GM12878 (cell line): ENCODE measurements around the gene GXYLT1. TPM values are rescaled to one million over a fixed set of nuclear protein-coding genes. Genes with fewer than 3 reads are reported as not detected.

Experiments used
- ATAC-seq: fragments of 200-7000 bp; cut with Tn5 transposase; 3 replicates; pipeline ENCODE4 v1.9.1; 2020; ENCODE audit warnings: mild to moderate bottlenecking, moderate library complexity
- BruUV-seq: library from RNA; stranded (reverse); fragments of 400-500 nt; replicated peaks from 2 replicates; lab custom pipeline; 2021; lab: Mats Ljungman, UMichigan
- CTCF ChIA-PET: fragments of 300-600 bp; sonication (Branson Sonifier 250); formaldehyde crosslinking; extraction: SDS; loops from one replicate; lab custom pipeline; 2021; ENCODE audit warnings: inconsistent platforms; lab: Yijun Ruan, JAX
- POLR2A ChIA-PET: fragments of 350-600 bp; formaldehyde crosslinking; extraction: SDS; loops from one replicate; lab custom pipeline; 2021; ENCODE audit warnings: inconsistent platforms; lab: Charles Lee
- RAD21 ChIA-PET: fragments of 300-600 bp; sonication (Branson Sonifier 250); formaldehyde crosslinking; loops from one replicate; lab custom pipeline; 2023; ENCODE audit warnings: antibody characterized with exemption; ENCODE audit not compliant: unreplicated experiment; lab: Charles Lee
- SMC1A ChIA-PET: fragments of 300-600 bp; sonication (Branson Sonifier 250); formaldehyde crosslinking; loops from one replicate; lab custom pipeline; 2023; ENCODE audit not compliant: unreplicated experiment, uncharacterized antibody; lab: Charles Lee
- DNase-seq: peaks from one replicate; pipeline ENCODE4 v3.0.0-alpha.2; 2011; ENCODE audit warnings: low read depth, low spot score
- FAIRE-seq: peaks from 3 replicates; lab custom pipeline; 2011; peaks lifted over from hg19 to GRCh38; lab: Jason Lieb, UNC
- H2AFZ ChIP-seq: 2 replicates; pipeline ENCODE4 v1.6.0; 2011; ENCODE audit warnings: low read depth, low read length, control low read depth; ENCODE audit not compliant: control insufficient read depth
- H3K27ac ChIP-seq: 2 replicates; pipeline ENCODE4 v1.5.1; 2011; ENCODE audit warnings: control low read depth; ENCODE audit not compliant: control insufficient read depth, insufficient read depth
- H3K27me3 ChIP-seq, 2 experiments: replicated peaks in 1 of 2; 2 replicates each; pipeline versions ENCODE4 v1.6.0 to v1.6.1; 2011; ENCODE audit warnings: low read length in 1 of 2; ENCODE audit not compliant: control insufficient read depth in 2 of 2, insufficient read depth in 2 of 2
- H3K36me3 ChIP-seq, 2 experiments: 2 replicates each; pipeline ENCODE4 v1.5.1; 2011; ENCODE audit warnings: low read length in 1 of 2; ENCODE audit not compliant: control insufficient read depth in 2 of 2, insufficient read depth in 2 of 2
- H3K4me1 ChIP-seq: 2 replicates; pipeline ENCODE4 v1.6.1; 2011; ENCODE audit warnings: mild to moderate bottlenecking, low read length, moderate library complexity, mixed read lengths; ENCODE audit not compliant: control insufficient read depth, insufficient read depth
- H3K4me2 ChIP-seq: 2 replicates; pipeline ENCODE4 v1.6.0; 2011; ENCODE audit warnings: control low read depth; ENCODE audit not compliant: control insufficient read depth, insufficient read depth
- H3K4me3 ChIP-seq: fragments of 200-600 bp; sonication (generic); 2 replicates; pipeline ENCODE4 v1.5.1; 2016
- H3K79me2 ChIP-seq: 2 replicates; pipeline ENCODE4 v1.6.0; 2011; ENCODE audit warnings: low read length; ENCODE audit not compliant: control insufficient read depth, insufficient read depth
- H3K9ac ChIP-seq: 2 replicates; pipeline ENCODE4 v1.8.0; 2011; ENCODE audit warnings: low read length, control low read depth, mixed read lengths; ENCODE audit not compliant: control insufficient read depth, insufficient read depth
- H3K9me3 ChIP-seq: replicated peaks from 3 replicates; pipeline ENCODE4 v1.5.1; 2011; ENCODE audit warnings: mild to moderate bottlenecking, low read length; ENCODE audit not compliant: control insufficient read depth, insufficient read depth
- H4K20me1 ChIP-seq: 2 replicates; pipeline ENCODE4 v1.6.0; 2011; ENCODE audit not compliant: control insufficient read depth, insufficient read depth
- BMI1 ChIP-seq: fragments of 450-650 bp; IDR thresholded peaks from 2 replicates; pipeline ENCODE4 v1.6.1; 2016; ENCODE audit warnings: mild to moderate bottlenecking, moderate library complexity, borderline replicate concordance
- CTCF ChIP-seq, 3 experiments: IDR thresholded peaks in 2 of 3; conservative IDR thresholded peaks in 1 of 3; 2 replicates each; pipeline ENCODE4 v1.5.1; 2011; ENCODE audit warnings: low read depth in 3 of 3, low read length in 3 of 3, mild to moderate bottlenecking in 3 of 3, control low read depth in 2 of 3, moderate library complexity in 2 of 3, inconsistent platforms in 1 of 3, mixed read lengths in 1 of 3; ENCODE audit not compliant: control insufficient read depth in 2 of 3, insufficient read depth in 1 of 3; ENCODE audit errors: extremely low read depth in 1 of 3
- MYB ChIP-seq: fragments of 150-350 bp; IDR thresholded peaks from 2 replicates; pipeline ENCODE4 v1.6.1; 2014; ENCODE audit warnings: mild to moderate bottlenecking, low read depth, low read length, borderline replicate concordance
- SP1 ChIP-seq: IDR thresholded peaks from one replicate; pipeline ENCODE4 v1.6.1; 2011; ENCODE audit warnings: low read depth, low read length
- TAF1 ChIP-seq: IDR thresholded peaks from 2 replicates; pipeline ENCODE4 v1.6.1; 2011; ENCODE audit warnings: mild to moderate bottlenecking, low read depth, low read length, borderline replicate concordance
- WGBS: methylation state at CpG from one replicate; pipeline ENCODE4 v1.1.6; 2016; ENCODE audit warnings: low lambda C conversion rate; ENCODE audit not compliant: insufficient replicate concordance, insufficient coverage; ENCODE audit errors: missing lambda C conversion rate; 5-methylcytosine and 5-hydroxymethylcytosine counted together
- in situ Hi-C: fragments of 300-500 bp; cut with MboI; formaldehyde crosslinking; loops from 9 replicates; pipeline ENCODE4 v1.14.3; 2018; ENCODE audit warnings: mixed read lengths
- intact Hi-C: fragments of 100-400 bp; cut with micrococcal nuclease; formaldehyde crosslinking; loops from one replicate; pipeline ENCODE4 v1.14.2; 2022; ENCODE audit not compliant: unreplicated experiment
- polyA plus RNA-seq, 11 experiments: library from polyadenylated mRNA; depleted of rRNA in 4 of 11; unstranded in 6 of 11; stranded (reverse) in 5 of 11; fragments of >200 nt; fragmentation: Nextera tagmentation in 4 of 11; fragmentation: Illumina TruSeq in 1 of 11; extraction: Ambion mirVana in 4 of 11; extraction: Trizol in 1 of 11; gene quantifications; 1 replicate in 1 of 11; 2 replicates in 10 of 11; pipeline versions ENCODE4 v1.2.1 to v1.2.3, GENCODE V29; 2011 to 2016; ENCODE audit warnings: inconsistent platforms in 2 of 11, missing spikeins in 2 of 11, low read depth in 1 of 11
- total RNA-seq, 4 experiments: library from RNA; depleted of rRNA in 3 of 4; stranded (reverse); fragments of >200 nt in 3 of 4; fragmentation: Illumina TruSeq in 1 of 4; extraction: Trizol in 1 of 4; gene quantifications; 2 replicates each; pipeline versions ENCODE4 v1.2.1 to v1.2.3, GENCODE V29; 2013 to 2021

GXYLT1 gene
- total and polyA plus RNA-seq, 10 of the 15 experiments (the other 5 are each of a cell fraction or from before 2014, with no cell fraction given): 2.3 to 14.9 (median 8.9) TPM

- ATAC-seq: peak; percentile 58
- CTCF ChIA-PET: interaction anchor here (1.6 to 2.5 kb wide), 2 partner anchors 17 to 245 kb away, joined by 3 to 7 read pairs; no protein-coding TSS in a partner anchor
- POLR2A ChIA-PET: interaction anchor here (1.2 kb wide), 1 partner anchor 28 kb away, joined by 3 read pairs; no protein-coding TSS in a partner anchor
Observed at GRCh38 chr12:42126963-42127362, 17.7 kb downstream of the GXYLT1 start.

DNA sequence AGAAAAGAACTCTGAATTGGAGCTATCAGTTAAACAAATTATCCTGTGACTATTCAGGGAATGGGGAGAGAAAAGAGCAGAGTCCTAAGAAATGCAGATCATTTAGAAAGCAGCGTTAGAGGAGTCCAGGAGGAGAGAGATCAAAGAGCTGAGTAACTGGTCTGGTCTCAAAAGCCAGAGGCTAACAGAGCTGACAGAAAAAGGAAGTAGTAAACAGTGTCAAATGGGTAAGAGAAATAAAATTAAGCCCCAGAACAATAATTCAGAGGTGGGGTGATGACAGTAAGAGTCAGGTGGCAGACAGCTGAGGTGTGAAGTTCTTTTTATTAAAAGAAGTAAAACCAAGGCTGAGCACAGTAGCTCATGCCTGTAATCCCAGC lies 19.3 kb downstream of the GXYLT1 start:
- H3K9ac ChIP-seq: no peak overlapping the region
- no peaks in the 10 kb centered on the region for H3K9me3 ChIP-seq
- ATAC-seq: peak; percentile 54
- FAIRE-seq: no peak
- peaks cover 6% of the 10 kb centered on the region for H3K79me2 ChIP-seq
- no peaks in the 10 kb centered on the region for H3K27me3 ChIP-seq
- 0 out of 2 replicates have a peak overlapping the region, but pooled peaks have one; percentile 18 for H3K4me2 ChIP-seq
- no peak for DNase-seq
- no peak overlapping the region for H3K27ac ChIP-seq
- H2AFZ ChIP-seq: no peak overlapping the region; the same call in 1 of the 2 replicates
- ChIA-PET POLR2A (interaction anchor here (0.5 to 1.2 kb wide), 4 partner anchors 13 to 1863 kb away, joined by 3 to 5 read pairs (median 4); no protein-coding TSS in a partner anchor), RAD21 (interaction anchor here (0.7 to 2.3 kb wide), 7 partner anchors 20 to 1157 kb away, joined by 3 to 12 read pairs (median 3); partner anchors contain the start of gene GXYLT1), CTCF (interaction anchor here (0.6 to 2.5 kb wide), 8 partner anchors 14 to 444 kb away, joined by 3 to 8 read pairs (median 3); no protein-coding TSS in a partner anchor), SMC1A (interaction anchor here (0.8 to 3.2 kb wide), 7 partner anchors 13 to 249 kb away, joined by 3 to 14 read pairs (median 3); no protein-coding TSS in a partner anchor)
- no peaks in the 10 kb centered on the region for H4K20me1 ChIP-seq
- TF ChIP-seq MYB: no peak
- no peak for TF ChIP-seq CTCF (IDR thresholded peaks at IDR 0.05 in 2 of 3, conservative IDR thresholded peaks at IDR 0.05 in 1 of 3; ENCODE audit: control insufficient read depth in 2 of 3, extremely low read depth in 1 of 3, insufficient read depth in 1 of 3, low read depth in 3 of 3, low read length in 3 of 3)
- no peak for TF ChIP-seq BMI1
- intact Hi-C loops: no loop called here
- WGBS: 0% methylated on average over 1 of the region's 1 CpG
- no peak overlapping the region for H3K4me3 ChIP-seq
- H3K4me1 ChIP-seq: no peaks in the 10 kb centered on the region
- in situ Hi-C loops: no loop called here
- no TSS peak for BruUV-seq
- H3K36me3 ChIP-seq: no peaks in the 10 kb centered on the region

More at GRCh38 chr12:42126963-42127362, 17.7 kb downstream of the GXYLT1 start:
- Histone ChIP-seq H3K36me3 (no peaks in the 10 kb centered on the region), H3K27me3 (no peaks in the 10 kb centered on the region), H4K20me1 (no peaks in the 10 kb centered on the region), H3K9me3 (no peaks in the 10 kb centered on the region), H3K4me2 (no peak overlapping the region), H3K4me3 (no peak overlapping the region), H3K79me2 (peaks cover 12% of the 10 kb centered on the region), H2AFZ (no peak overlapping the region), H3K9ac (no peak overlapping the region), H3K4me1 (no peaks in the 10 kb centered on the region), H3K27ac (no peak overlapping the region)
- BruUV-seq: no TSS peak
- RAD21 ChIA-PET: interaction anchor here (0.9 to 3.3 kb wide), 4 partner anchors 15 to 245 kb away, joined by 3 to 12 read pairs (median 6); no protein-coding TSS in a partner anchor
- in situ Hi-C loops: no loop called here
- no peak for TF ChIP-seq TAF1
- TF ChIP-seq SP1: no peak
- SMC1A ChIA-PET: interaction anchor here (0.7 to 3.2 kb wide), 4 partner anchors 29 to 251 kb away, joined by 3 to 14 read pairs (median 3); no protein-coding TSS in a partner anchor
- intact Hi-C loops: no loop called here
- 0% methylated on average over 1 of the region's 1 CpG for WGBS
- DNase-seq: no peak
- no peak for FAIRE-seq
